Endothelial cell of umbilical vein (primary cell): Measurements from ENCODE around the gene CIITA.

Experiments used
- CTCF ChIP-seq, 2 donors: IDR thresholded peaks; 1 replicate in 1 of 2; 2 replicates in 1 of 2; pipeline ENCODE4 v1.5.1; 2011; ENCODE audit warnings: low read length in 2 of 2, mild to moderate bottlenecking in 2 of 2, moderate library complexity in 2 of 2, control low read depth in 1 of 2, inconsistent platforms in 1 of 2, low read depth in 1 of 2; ENCODE audit not compliant: insufficient read depth in 1 of 2; ENCODE audit errors: extremely low read depth in 1 of 2
- EZH2 ChIP-seq: IDR thresholded peaks from 2 replicates; pipeline ENCODE4 v1.6.1; 2012; ENCODE audit warnings: borderline replicate concordance, low read depth, mild to moderate bottlenecking, moderate library complexity, low read length, inconsistent platforms; ENCODE audit not compliant: severe bottlenecking
- FOS ChIP-seq: IDR thresholded peaks from 2 replicates; pipeline ENCODE4 v1.6.1; 2011; ENCODE audit warnings: mild to moderate bottlenecking, low read length, moderate library complexity, borderline replicate concordance; ENCODE audit not compliant: insufficient read depth
- JUN ChIP-seq: IDR thresholded peaks from 2 replicates; pipeline ENCODE4 v1.6.1; 2011; ENCODE audit warnings: borderline replicate concordance, low read depth; ENCODE audit not compliant: insufficient read length, insufficient read depth
- MAX ChIP-seq: IDR thresholded peaks from 2 replicates; pipeline ENCODE4 v1.6.1; 2011; ENCODE audit not compliant: insufficient read depth, insufficient read length
- MYC ChIP-seq: IDR thresholded peaks from one replicate; pipeline ENCODE4 v1.6.1; 2011; ENCODE audit warnings: mild to moderate bottlenecking, low read depth, low read length
- POLR2A ChIP-seq: IDR thresholded peaks from 2 replicates; pipeline ENCODE4 v1.6.1; 2012; ENCODE audit warnings: low read depth, mild to moderate bottlenecking, control low read depth, low read length
- POLR2AphosphoS5 ChIP-seq: IDR thresholded peaks from 2 replicates; pipeline ENCODE4 v1.6.1; 2012; ENCODE audit warnings: low read depth, mild to moderate bottlenecking, control low read depth, low read length, moderate library complexity; ENCODE audit not compliant: insufficient read depth

DNA sequence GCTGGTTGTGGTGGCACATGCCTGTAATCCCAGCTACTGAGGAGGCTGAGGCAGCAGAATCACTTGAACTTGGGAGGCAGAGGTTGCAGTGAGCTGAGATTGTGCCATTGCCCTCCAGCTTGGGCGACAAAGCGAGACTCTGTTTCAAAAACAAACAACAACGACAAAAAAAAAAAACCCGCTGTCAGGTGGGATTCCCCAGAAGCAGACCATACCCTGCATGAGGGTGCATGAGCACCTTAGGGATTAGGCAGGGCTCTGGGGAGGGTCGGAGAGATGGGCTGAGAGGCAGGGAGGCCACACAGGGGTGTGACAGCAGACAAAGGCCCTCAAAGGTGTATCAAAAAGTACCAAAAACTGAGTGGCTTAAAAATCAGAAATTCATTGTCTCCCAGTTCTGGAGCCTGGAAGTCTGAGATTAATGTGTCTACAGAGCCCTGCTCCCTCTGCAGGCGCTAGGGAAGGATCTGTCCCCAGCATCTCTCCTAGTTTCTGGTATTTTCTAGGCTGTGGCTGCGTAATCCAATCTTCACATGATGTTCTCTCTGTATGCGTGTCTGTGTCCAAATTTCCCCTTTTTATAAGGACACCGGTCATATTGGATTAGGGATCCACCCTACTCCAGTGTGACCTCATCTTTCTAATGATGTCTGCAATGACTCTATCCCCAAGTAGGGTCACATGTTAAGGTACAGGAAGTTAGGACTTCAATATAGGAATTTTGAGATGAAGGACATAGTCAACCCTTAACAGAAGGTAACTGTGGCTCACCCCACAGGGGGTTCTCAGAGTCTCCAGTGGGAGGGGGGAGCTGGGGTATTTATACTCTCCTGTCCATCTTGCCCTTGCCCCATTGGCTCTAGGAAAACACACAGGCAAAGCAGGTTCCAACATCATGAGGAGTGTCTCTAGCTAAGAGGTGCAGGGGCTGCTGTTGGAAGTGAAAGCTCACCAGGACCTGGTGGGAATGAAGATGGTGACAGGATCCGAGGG, 44.8 kb upstream of the CIITA start:
- TF ChIP-seq CTCF (IDR thresholded peaks at IDR 0.05; ENCODE audit: extremely low read depth in 1 of 2, insufficient read depth in 1 of 2, low read depth in 1 of 2, low read length in 2 of 2) (no peak), POLR2AphosphoS5 (no peak), POLR2A (no peak), EZH2 (no peak), MAX (no peak), MYC (no peak), JUN (no peak), FOS (no peak)
